ENCODE data around the gene RHOG. TPM values are rescaled to one million over a fixed set of nuclear protein-coding genes. Genes with fewer than 3 reads are reported as not detected.

Gene RHOG
- total RNA-seq, 1 experiment from 2014 or later: 31.0 TPM

DNA sequence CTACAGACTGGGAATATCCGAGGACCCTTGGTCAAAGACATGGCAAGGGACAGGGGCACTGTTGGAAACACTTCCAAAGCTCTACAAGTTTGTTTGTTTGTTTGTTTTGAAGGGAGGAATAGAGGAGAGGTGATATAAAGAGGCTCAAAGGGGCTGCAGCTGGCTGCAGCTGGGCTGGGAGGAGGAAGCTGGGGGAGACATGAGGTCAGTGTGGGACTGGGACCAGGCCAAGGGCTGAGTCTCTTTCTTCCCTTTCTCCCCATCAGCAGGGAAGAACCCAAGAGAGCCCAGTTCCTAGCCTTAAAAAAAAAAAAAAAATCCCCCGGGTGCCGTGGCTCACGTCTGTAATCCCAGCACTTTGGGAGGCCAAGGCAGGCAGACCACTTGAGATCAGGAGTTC, 5.0 kb downstream of the RHOG start:
- Histone ChIP-seq H3K4me2 (no peak overlapping the region), H3F3A (ENCODE audit: insufficient read depth, low read depth) (no peaks in the 10 kb centered on the region), H3K36me3 (ENCODE audit: low read depth) (no peaks in the 10 kb centered on the region), H3K4me1 (replicated peaks; ENCODE audit: insufficient read depth) (0 out of 2 replicates have a peak, but pooled peaks cover 3% of the 10 kb centered on the region), H3K79me2 (ENCODE audit: low read depth) (peaks cover 38% of the 10 kb centered on the region), H3K27me3 (ENCODE audit: insufficient read depth, low read depth) (no peaks in the 10 kb centered on the region), H3K9me3 (ENCODE audit: insufficient read depth, low read depth) (no peaks in the 10 kb centered on the region), H3K9me2 (ENCODE audit: insufficient read depth) (no peaks in the 10 kb centered on the region), H4K20me1 (ENCODE audit: insufficient read depth) (no peaks in the 10 kb centered on the region), H2AFZ (no peak overlapping the region), H3K4me3 (no peak overlapping the region), H3K27ac (no peak overlapping the region)
- POLR2A ChIA-PET (ENCODE audit: unreplicated experiment): no interaction called here
- CTCF ChIA-PET: interaction anchor here (0.6 kb wide), 1 partner anchor 16 kb away, joined by 10 read pairs; no protein-coding TSS in a partner anchor
- TF ChIP-seq, protein P1, sequence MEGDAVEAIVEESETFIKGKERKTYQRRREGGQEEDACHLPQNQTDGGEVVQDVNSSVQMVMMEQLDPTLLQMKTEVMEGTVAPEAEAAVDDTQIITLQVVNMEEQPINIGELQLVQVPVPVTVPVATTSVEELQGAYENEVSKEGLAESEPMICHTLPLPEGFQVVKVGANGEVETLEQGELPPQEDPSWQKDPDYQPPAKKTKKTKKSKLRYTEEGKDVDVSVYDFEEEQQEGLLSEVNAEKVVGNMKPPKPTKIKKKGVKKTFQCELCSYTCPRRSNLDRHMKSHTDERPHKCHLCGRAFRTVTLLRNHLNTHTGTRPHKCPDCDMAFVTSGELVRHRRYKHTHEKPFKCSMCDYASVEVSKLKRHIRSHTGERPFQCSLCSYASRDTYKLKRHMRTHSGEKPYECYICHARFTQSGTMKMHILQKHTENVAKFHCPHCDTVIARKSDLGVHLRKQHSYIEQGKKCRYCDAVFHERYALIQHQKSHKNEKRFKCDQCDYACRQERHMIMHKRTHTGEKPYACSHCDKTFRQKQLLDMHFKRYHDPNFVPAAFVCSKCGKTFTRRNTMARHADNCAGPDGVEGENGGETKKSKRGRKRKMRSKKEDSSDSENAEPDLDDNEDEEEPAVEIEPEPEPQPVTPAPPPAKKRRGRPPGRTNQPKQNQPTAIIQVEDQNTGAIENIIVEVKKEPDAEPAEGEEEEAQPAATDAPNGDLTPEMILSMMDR (conservative IDR thresholded peaks at IDR 0.05): no peak
- TF ChIP-seq EZH2 (IDR thresholded peaks at IDR 0.05; ENCODE audit: low read depth): no peak
- BruUV-seq (replicated peaks): no TSS peak
- no peak for DNase-seq
- intact Hi-C loops (cut with micrococcal nuclease; ENCODE audit: unreplicated experiment): no loop called here

DNA sequence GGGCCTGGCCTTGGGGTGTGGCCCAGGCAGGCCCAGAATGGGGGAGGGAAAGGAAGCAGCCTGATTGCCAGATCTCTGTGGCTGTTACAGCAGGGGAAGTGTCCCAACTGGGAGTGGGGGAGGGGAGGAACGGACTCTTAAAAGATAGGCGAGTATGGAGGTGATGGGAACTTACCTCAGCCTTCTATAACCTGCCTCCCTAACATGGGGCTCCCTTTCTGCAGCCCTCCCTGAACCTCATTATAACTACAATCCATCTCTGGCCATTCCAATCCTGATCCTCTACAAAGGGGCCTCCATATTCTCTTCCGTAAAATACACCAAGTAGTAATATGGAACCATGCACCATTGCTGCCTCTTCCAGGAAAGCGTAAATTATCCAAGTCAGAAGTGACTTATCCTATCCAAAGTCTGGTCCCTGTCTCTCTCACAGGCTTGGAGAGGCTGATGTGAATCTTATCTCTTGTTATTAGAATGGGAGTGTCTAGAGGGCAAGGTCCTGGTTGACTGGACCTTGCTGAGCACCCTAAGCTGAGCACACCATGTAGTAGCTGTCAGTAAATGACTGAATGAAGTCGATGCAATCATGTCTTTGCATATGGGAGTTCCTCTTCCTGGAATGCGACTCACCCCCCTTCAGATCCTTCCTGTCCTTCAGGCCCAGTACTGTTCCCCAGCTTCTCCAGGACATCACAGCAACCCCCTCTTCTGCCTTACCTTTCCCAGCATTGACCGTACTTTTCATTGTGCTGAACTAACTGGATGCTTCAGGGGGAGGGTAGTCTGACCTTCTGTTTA, 5.9 kb downstream of the RHOG start:
- Histone ChIP-seq H3K36me3 (ENCODE audit: low read depth) (no peaks in the 10 kb centered on the region), H2AFZ (no peak overlapping the region), H3K9me3 (ENCODE audit: insufficient read depth, low read depth) (no peaks in the 10 kb centered on the region), H3F3A (ENCODE audit: insufficient read depth, low read depth) (no peaks in the 10 kb centered on the region), H3K9me2 (ENCODE audit: insufficient read depth) (no peaks in the 10 kb centered on the region), H3K27me3 (ENCODE audit: insufficient read depth, low read depth) (no peaks in the 10 kb centered on the region), H4K20me1 (ENCODE audit: insufficient read depth) (no peaks in the 10 kb centered on the region), H3K79me2 (ENCODE audit: low read depth) (peaks cover 34% of the 10 kb centered on the region), H3K4me2 (no peak overlapping the region), H3K27ac (no peak overlapping the region), H3K4me3 (no peak overlapping the region), H3K4me1 (replicated peaks; ENCODE audit: insufficient read depth) (0 out of 2 replicates have a peak, but pooled peaks cover 3% of the 10 kb centered on the region)
- BruUV-seq (replicated peaks): no TSS peak
- intact Hi-C loops (cut with micrococcal nuclease; ENCODE audit: unreplicated experiment): no loop called here
- ChIA-PET POLR2A (ENCODE audit: unreplicated experiment) (no interaction called here), CTCF (no interaction called here)
- TF ChIP-seq, protein P1 (conservative IDR thresholded peaks at IDR 0.05): no peak
- TF ChIP-seq EZH2 (IDR thresholded peaks at IDR 0.05; ENCODE audit: low read depth): no peak
- DNase-seq: no peak

DNA sequence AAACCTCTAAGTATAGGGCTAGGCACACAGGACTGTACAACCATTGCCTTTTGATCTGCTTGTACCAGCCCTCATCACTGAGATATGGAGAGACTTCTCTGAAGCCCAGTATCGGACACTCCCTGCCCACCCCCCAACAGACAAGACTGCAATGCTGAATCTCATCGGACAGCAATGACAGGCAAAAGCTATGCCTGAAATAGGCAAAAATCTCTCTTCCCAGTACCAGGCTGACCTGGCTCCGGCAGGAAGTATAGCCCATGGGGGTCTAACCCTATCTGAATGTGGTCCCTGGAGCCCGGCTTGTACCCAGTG, 6.5 kb downstream of the RHOG start:
- Histone ChIP-seq H3K36me3 (ENCODE audit: low read depth) (no peaks in the 10 kb centered on the region), H3K9me2 (ENCODE audit: insufficient read depth) (no peaks in the 10 kb centered on the region), H3K27me3 (ENCODE audit: insufficient read depth, low read depth) (no peaks in the 10 kb centered on the region), H2AFZ (no peak overlapping the region), H3K4me3 (no peak overlapping the region), H3F3A (ENCODE audit: insufficient read depth, low read depth) (no peaks in the 10 kb centered on the region), H3K27ac (no peak overlapping the region), H3K4me1 (replicated peaks; ENCODE audit: insufficient read depth) (no peaks in the 10 kb centered on the region), H3K79me2 (ENCODE audit: low read depth) (peaks cover 29% of the 10 kb centered on the region), H3K9me3 (ENCODE audit: insufficient read depth, low read depth) (no peaks in the 10 kb centered on the region), H4K20me1 (ENCODE audit: insufficient read depth) (no peaks in the 10 kb centered on the region), H3K4me2 (no peak overlapping the region)
- intact Hi-C loops (cut with micrococcal nuclease; ENCODE audit: unreplicated experiment): no loop called here
- TF ChIP-seq, protein P1 (conservative IDR thresholded peaks at IDR 0.05): no peak
- TF ChIP-seq EZH2 (IDR thresholded peaks at IDR 0.05; ENCODE audit: low read depth): no peak
- CTCF ChIA-PET: no interaction called here
- no peak for DNase-seq
- no TSS peak for BruUV-seq (replicated peaks)
- POLR2A ChIA-PET (ENCODE audit: unreplicated experiment): no interaction called here
